RWPE2 (cell line): Measurements from ENCODE around the gene PSMG3.

Experiments used
- ATAC-seq: fragments of 200-7000 bp; cut with Tn5 transposase; 3 replicates; pipeline ENCODE4 v1.9.1; 2021; ENCODE audit warnings: low read depth
- DNase-seq: peaks from one replicate; pipeline ENCODE4 v3.0.0-alpha.2; 2020; ENCODE audit warnings: low spot score
- H3K27ac ChIP-seq: fragments of 450-650 bp; 2 replicates; pipeline ENCODE4 v1.5.1; 2017; ENCODE audit warnings: mild to moderate bottlenecking; ENCODE audit not compliant: poor library complexity, severe bottlenecking
- H3K27me3 ChIP-seq: fragments of 250-450 bp; sonication (Bioruptor Pico); 2 replicates; pipeline ENCODE4 v1.5.1; 2021; ENCODE audit warnings: mild to moderate bottlenecking, moderate library complexity; ENCODE audit not compliant: insufficient read depth, poor library complexity, severe bottlenecking
- H3K36me3 ChIP-seq: fragments of 250-450 bp; sonication (Bioruptor Pico); 2 replicates; pipeline ENCODE4 v1.5.1; 2020; ENCODE audit warnings: low read depth, mild to moderate bottlenecking, moderate library complexity
- H3K4me1 ChIP-seq: fragments of 250-450 bp; sonication (Bioruptor Pico); 2 replicates; pipeline ENCODE4 v1.5.1; 2021; ENCODE audit warnings: mild to moderate bottlenecking, moderate library complexity; ENCODE audit not compliant: insufficient read depth, poor library complexity, severe bottlenecking
- H3K4me3 ChIP-seq: fragments of 250-450 bp; sonication (Bioruptor Pico); 2 replicates; pipeline ENCODE4 v1.5.1; 2021; ENCODE audit warnings: mild to moderate bottlenecking, moderate library complexity; ENCODE audit not compliant: severe bottlenecking
- H3K9me3 ChIP-seq: fragments of 250-450 bp; sonication (Bioruptor Pico); 2 replicates; pipeline ENCODE4 v1.5.1; 2021; ENCODE audit warnings: mild to moderate bottlenecking, moderate library complexity; ENCODE audit not compliant: severe bottlenecking
- TF ChIP-seq, protein P1 (sequence below): fragments of 450-650 bp; IDR thresholded peaks from one replicate; pipeline ENCODE4 v1.5.1; 2017; ENCODE audit warnings: mild to moderate bottlenecking, moderate library complexity; ENCODE audit not compliant: poor library complexity, severe bottlenecking

Gene PSMG3

DNA sequence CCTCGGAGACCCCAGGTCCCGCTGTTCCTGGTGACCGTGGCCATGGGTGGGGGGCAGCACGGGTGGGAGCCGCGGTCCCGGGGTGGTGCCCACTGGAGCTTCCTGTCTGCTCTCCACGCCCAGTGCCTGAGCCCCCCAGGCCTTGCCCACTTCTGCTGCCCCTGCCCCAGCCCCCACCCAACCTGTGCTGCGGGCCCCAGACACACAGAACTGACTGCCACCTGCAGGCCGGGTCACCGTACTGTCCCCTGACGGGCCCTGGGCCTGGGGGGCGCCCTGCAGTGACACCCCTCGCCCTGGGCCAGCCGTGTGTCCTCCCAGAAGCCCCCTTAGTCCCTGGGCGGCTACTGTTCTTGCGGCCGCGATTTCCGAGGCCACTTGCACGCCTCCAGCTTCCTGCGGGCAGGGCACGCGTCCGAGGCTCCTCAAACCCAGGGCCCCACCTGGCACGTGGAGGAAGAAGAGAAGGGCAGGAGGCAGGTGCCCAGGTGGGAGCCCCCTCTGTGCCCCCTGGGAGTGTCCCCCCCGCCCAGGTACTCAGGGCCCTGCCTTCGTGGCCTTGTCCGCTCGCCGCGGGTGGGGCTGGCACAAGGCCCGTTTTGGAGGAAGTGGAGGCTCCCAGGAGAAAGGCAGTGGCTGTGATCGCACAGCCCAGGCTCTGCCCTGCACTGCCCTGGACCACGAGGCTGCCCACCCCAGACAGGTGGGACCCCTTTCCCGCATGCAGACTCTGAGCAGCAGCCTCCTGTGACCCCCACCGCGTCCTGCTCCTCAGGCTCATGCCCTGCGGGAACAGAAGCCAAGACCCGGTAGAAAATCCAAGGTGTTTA is 24.2 kb downstream of the PSMG3 start:
- Histone ChIP-seq H3K9me3 (no peaks in the 10 kb centered on the region), H3K27me3 (no peaks in the 10 kb centered on the region), H3K4me3 (no peak overlapping the region), H3K4me1 (no peaks in the 10 kb centered on the region), H3K36me3 (peaks cover 27% of the 10 kb centered on the region), H3K27ac (no peak overlapping the region)
- ATAC-seq: no peak
- TF ChIP-seq, protein P1, sequence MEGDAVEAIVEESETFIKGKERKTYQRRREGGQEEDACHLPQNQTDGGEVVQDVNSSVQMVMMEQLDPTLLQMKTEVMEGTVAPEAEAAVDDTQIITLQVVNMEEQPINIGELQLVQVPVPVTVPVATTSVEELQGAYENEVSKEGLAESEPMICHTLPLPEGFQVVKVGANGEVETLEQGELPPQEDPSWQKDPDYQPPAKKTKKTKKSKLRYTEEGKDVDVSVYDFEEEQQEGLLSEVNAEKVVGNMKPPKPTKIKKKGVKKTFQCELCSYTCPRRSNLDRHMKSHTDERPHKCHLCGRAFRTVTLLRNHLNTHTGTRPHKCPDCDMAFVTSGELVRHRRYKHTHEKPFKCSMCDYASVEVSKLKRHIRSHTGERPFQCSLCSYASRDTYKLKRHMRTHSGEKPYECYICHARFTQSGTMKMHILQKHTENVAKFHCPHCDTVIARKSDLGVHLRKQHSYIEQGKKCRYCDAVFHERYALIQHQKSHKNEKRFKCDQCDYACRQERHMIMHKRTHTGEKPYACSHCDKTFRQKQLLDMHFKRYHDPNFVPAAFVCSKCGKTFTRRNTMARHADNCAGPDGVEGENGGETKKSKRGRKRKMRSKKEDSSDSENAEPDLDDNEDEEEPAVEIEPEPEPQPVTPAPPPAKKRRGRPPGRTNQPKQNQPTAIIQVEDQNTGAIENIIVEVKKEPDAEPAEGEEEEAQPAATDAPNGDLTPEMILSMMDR: no peak
- DNase-seq: no peak

DNA sequence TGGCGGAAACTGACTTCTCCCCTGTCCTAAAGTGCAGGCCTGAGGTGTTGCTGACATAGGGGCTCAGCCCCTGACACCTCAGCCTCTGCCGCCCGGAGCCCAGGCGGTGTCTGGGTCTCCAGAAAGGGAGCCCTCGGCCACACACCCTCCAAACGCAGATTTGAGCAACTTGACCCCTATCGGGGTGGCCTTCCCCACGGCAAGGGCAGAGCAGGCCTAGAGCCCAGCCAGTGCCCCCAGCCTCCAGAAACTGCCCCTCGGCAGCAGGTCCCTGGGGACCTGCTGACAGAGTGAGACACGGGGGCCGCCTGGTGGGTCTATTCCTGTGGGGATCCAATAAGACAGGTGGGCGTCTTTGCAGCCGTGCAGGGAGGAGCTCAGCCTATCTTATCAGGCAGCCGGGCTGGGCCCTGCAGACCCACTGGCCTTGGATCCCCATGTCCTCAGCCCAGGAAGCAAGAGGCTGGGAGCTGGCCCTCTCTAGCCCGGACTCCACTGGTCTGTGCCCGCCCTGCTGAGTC is 24.9 kb downstream of the PSMG3 start:
- Histone ChIP-seq H3K36me3 (peaks cover 25% of the 10 kb centered on the region), H3K27ac (peak overlapping the region; percentile 11), H3K9me3 (no peaks in the 10 kb centered on the region), H3K4me1 (no peaks in the 10 kb centered on the region), H3K27me3 (no peaks in the 10 kb centered on the region), H3K4me3 (no peak overlapping the region)
- DNase-seq: no peak
- TF ChIP-seq, protein P1: no peak
- no peak for ATAC-seq

DNA sequence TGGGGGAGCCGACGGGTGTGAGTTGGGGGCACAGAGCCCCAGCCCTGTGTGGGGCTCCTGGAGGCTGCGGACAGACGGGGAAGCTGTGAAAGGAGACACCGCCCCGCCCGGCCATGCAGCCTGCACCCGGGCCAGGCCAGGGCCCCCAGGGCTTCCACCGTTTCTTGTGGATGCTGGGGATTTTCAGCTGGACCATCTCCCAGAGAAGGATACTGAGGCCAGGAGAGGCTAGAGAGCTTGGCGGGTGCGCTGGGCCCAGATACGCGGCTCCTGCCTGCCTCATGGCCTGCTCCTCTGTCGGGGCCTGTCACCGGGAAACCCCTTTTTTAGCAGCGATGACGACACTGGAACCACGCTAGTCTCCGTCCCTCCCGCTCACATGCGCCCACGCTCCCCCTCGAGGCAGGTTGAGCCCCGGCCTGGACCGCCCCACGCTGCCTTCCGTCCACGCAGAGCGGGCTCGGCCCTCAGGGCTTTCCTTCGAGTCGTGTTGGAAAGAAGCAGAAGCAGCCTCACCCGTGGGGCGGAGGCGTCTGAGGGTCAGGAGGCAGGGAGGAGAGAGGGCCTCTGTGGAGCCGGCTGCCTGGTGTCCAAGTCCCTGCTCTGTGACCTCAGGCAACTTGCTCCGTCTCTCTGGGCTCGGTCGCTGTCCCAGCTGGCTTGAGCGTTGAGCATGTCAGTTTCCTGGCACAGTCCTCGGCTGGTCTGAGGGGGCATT is 25.5 kb downstream of the PSMG3 start:
- no peak for DNase-seq
- 0 out of 3 replicates have a peak, but pooled peaks have one; percentile 6 for ATAC-seq
- Histone ChIP-seq H3K36me3 (peaks cover 31% of the 10 kb centered on the region), H3K4me1 (no peaks in the 10 kb centered on the region), H3K4me3 (no peak overlapping the region), H3K27ac (peak overlapping the region; percentile 11), H3K9me3 (no peaks in the 10 kb centered on the region), H3K27me3 (no peaks in the 10 kb centered on the region)
- TF ChIP-seq, protein P1: no peak

DNA sequence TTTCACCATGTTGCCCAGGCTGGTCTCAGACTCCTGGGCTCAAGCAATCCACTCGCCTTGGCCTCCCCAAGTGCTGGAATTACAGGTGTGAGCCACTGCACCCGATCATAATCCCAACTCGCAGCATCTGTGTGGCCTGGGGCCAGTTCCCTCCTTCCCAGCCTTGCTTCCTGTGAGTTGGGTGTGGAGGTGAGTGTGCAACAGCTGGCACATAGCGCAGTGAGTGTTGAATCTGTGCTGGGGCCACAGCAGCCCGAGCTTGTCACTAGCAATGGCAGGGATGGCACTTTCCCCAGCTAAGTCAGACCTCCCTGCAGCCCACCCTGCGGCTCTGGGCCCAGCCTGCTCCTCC is 26.0 kb downstream of the PSMG3 start:
- DNase-seq: no peak
- TF ChIP-seq, protein P1: no peak
- peak; percentile 40 for ATAC-seq
- H3K4me1 ChIP-seq: no peaks in the 10 kb centered on the region
- no peak overlapping the region for H3K4me3 ChIP-seq
- H3K27me3 ChIP-seq: no peaks in the 10 kb centered on the region
- peaks cover 35% of the 10 kb centered on the region for H3K36me3 ChIP-seq
- peak overlapping the region; percentile 11 for H3K27ac ChIP-seq
- no peaks in the 10 kb centered on the region for H3K9me3 ChIP-seq
